NCI-H1417 (cell line): ENCODE data around the gene TTC1.
"Not testable (repeated sequence)": the region's sequence is repeated elsewhere in the genome, so short reads cannot be mapped to it uniquely, and the experiment has no call there.

Experiments used
- DNase-seq, 3 experiments: peaks; one replicate each; lab custom pipeline; 2025; lab: John Stamatoyannopoulos, UW

Gene TTC1

DNA sequence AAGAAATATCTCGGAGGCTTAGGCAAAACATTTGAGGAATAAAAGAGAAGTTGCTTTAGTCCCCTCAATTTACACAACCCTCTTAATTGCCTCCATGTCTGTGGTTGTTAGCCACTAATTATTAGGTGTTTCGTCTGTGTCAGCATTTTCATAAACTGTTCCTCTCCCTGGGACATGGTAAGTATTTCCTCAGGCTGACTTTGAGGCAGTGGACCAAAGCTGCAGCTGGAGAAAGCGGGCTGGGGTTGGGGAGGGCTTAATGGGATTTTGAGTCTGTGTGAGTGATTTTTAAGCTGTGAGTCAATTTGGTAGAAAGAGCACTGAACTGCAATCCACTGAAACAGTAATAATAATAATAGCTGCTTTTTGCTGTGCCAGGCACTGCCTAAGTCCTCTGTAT, 13.0 kb upstream of the TTC1 start:
- peak in 2 of 3 experiments; percentile 2 to 39 for DNase-seq

GRCh38 chr5:160001457-160001856, 7.5 kb upstream of the TTC1 start:
- peak in 1 of 3 experiments; percentile 43 for DNase-seq

DNA sequence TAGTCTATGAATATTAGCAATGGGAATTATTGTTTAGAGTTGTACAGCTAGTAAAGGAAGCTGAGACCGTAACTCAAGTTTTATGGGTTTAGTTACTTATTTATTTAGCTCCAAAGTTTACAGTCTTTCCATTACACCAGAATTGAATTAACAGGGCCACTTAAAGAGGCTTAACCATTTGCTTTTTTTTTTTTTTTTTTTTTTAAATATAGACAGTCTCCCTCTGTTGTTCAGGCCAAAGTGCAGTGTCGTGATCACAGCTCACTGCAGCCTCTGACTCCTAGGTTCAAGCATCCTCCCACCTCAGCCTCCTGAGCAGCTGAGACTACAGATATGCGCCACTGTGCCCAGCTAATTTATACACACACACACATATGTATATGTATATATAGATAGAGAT, 1.4 kb upstream of the TTC1 start:
- DNase-seq: no peak

DNA sequence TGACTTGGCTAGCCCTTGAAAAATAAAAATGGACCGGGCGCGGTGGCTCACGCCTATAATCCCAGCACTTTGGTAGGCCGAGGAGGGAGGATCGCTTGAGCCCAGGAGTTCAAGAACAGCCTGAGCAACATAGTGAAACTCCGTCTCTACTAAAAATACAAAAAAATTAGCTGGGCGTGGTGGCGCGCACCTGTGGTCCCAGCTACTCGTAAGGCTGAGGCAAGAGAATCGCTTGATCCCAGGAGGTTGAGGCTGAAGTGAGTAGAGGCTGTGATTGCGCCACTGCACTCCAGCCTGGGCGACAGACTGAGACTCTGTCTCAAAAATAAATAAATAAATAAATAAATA, 436 bp upstream of the TTC1 start:
- not testable (repeated sequence) for DNase-seq

- no peak for DNase-seq
Measured at GRCh38 chr5:160009591-160009989, 651 bp downstream of the TTC1 start.

DNA sequence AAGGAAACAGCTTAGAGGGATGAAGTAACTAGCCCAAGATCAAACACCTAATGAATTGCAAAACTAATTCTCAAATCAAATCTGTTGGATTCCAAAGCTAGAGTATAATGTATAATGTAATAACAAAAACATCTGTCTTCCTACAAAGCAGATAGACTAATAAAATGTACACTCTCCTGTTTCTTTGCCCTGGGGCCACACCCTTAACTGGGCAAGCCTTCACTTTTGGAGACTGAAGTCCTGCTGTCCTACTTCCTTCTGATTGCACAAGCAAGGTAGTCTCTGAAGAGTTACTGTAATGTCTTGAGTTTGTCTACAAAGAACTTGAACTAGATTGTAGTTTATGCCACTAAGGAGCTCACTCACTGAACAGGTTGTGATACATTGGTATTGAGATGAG, 2.5 kb downstream of the TTC1 start:
- no peak for DNase-seq

GRCh38 chr5:160014197-160014596, 5.3 kb downstream of the TTC1 start:
- not testable (repeated sequence) for DNase-seq

GRCh38 chr5:160018945-160019625, 10.1 kb downstream of the TTC1 start:
- no peak for DNase-seq

DNA sequence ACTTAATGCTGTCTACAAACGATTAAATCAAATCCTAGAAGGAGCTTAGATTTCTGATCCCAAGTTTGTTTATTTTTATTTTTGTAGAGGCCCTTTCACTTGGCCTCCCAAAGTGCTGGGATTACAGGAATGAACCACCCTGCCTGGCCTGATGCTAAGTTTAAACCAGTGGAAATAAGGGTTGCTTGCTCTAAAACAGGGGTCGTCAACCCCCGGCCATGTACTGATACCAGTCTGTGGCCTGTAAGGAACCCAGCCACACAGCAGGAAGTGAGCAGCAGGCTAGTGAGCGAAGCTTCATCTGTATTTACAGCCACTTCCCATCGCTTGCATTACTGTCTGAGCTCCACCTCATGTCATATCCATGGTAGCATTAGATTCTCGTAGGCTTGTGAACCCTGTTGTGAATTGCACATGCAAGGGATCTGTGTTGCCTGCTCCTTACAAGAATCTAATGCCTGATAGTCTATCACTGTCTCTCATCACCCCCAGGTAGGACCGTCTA, 11.4 kb downstream of the TTC1 start:
- no peak for DNase-seq

GRCh38 chr5:160020964-160021363, 12.0 kb downstream of the TTC1 start:
- DNase-seq: no peak

DNA sequence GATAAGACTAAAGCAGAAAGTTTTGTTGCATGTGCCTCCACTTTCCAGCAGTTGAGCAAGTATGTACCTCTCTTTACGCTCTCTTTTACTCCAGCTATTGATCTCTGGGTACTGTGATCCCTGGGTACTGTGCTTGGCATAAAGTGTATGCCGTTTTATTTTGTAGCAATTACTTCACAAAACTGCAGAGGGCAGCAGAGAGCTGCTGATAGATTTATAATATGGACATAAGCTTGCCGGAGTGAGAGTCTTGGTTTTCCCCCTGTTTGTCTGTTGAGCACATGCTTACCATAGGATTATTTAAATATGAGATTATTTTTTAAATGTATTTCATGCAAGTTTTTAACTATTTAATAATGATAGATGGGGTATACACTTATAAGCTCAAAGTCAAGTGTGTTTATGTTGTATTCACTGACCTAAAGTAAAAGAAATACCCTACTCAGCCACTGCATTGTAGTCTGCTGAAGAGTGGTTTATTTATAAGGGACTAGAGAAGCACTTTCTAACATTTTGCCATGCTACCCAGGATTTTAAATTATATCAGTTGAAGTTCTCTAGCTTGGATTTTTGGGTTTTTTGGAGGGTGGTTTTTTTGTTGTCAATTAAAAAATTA, 13.0 kb downstream of the TTC1 start:
- peak; percentile 39 to 70 (median 53) for DNase-seq

GRCh38 chr5:160023007-160023907, 14.3 kb downstream of the TTC1 start:
- DNase-seq: no peak

- no peak for DNase-seq
Measured at GRCh38 chr5:160023908-160024630, 15.1 kb downstream of the TTC1 start.

GRCh38 chr5:160029004-160029403, 20.1 kb downstream of the TTC1 start:
- DNase-seq: no peak

GRCh38 chr5:160029540-160030139, 20.7 kb downstream of the TTC1 start:
- no peak for DNase-seq

DNA sequence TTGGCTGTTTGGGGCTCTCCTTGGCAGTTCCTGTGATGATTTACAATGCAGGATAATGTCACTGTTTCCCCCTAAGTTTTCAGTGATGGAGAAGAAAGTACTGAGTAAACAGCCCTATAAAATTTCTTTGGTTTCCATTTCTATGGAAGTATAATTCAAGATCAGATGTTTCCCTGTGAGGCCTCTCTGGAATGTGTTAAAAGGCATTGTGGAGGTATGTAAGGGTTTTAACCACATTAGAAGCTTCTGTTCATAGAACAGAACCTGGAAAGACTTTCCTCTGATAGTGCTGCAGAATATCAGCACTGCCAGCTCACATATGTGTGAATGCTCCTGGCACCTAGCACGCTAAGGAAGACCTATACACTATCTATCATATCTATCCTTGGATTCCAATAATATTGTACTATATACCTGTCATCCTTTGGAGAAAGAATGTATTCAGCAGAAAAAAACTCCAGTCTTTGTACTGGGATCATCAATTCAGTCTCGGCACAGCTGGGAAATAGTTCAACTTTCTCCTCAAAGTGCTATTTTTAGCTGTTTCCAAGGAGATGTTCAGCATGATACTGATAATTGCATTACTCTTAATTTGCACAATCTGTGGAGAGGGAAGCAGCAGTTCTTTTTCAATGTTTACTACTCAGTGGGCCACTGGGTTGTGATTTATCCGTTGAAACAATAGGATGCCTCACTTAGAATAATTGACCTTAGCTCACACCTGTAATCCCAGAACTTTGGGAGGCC, 21.9 kb downstream of the TTC1 start:
- peak in 1 of 3 experiments; percentile 2 for DNase-seq

- no peak for DNase-seq
Measured at GRCh38 chr5:160033546-160034252, 24.8 kb downstream of the TTC1 start.

- DNase-seq: no peak
Measured at GRCh38 chr5:160036243-160036642, 27.3 kb downstream of the TTC1 start.

DNA sequence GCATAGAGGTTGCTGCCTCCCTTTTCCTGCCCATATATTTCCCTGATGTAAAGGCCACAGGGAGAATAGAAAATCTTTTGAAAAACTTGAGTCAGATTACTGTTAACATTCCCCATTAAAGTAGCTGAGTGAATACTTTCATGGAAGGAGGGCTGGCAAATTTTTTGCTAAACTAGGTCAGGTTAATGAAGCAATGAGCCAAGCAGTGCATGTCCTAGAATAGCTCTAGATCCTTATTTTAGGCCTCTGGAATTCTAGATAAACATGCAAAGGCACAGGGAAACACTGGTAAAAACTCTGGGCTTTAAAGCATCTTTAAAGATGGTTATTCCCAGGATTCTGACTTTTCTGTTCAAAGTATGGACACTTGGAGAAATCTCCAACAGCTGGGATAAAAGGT, 27.9 kb downstream of the TTC1 start:
- no peak for DNase-seq

DNA sequence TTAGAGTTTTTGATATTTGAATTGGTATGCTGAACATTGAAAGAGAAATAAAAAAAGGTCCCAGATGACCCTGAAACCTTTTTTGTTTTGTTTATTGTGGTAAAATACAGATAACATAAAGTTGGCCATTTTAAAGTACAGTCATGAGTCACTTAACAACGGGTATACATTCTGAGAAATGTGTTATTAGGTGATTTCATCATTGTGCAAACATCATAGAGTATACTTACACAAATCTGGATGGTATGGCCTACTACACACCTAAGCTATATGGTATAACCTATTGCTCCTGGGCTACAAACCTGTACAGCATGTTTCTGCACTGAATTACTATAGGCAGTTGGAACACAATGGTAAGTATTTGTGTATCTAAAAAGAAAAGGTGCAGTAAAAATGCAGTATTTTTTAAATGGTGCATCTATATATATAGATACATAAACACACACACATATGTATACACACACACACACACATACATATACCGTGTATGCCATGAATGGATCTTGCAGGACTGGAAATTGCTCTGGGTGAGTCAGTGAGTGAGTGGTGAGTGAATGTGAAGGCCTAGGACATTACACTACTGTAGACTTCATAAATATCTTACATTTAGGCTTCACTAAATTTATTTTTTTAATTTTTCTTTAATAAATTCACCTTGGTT, 31.0 kb downstream of the TTC1 start:
- DNase-seq: no peak
